ENCODE results near the gene CACNA1F. TPM values are rescaled to one million over a fixed set of nuclear protein-coding genes. Genes with fewer than 3 reads are reported as not detected.

Gene CACNA1F
- total and polyA plus RNA-seq, 9 of the 15 experiments (the other 6 are each of a cell fraction or from before 2014, with no cell fraction given) = under 0.01 to 0.41 (median 0.03) TPM; not detected in 3

- TF ChIP-seq, protein P1, sequence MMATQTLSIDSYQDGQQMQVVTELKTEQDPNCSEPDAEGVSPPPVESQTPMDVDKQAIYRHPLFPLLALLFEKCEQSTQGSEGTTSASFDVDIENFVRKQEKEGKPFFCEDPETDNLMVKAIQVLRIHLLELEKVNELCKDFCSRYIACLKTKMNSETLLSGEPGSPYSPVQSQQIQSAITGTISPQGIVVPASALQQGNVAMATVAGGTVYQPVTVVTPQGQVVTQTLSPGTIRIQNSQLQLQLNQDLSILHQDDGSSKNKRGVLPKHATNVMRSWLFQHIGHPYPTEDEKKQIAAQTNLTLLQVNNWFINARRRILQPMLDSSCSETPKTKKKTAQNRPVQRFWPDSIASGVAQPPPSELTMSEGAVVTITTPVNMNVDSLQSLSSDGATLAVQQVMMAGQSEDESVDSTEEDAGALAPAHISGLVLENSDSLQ (IDR thresholded peaks at IDR 0.05) = peak; percentile 100
- TF ChIP-seq, protein P2, sequence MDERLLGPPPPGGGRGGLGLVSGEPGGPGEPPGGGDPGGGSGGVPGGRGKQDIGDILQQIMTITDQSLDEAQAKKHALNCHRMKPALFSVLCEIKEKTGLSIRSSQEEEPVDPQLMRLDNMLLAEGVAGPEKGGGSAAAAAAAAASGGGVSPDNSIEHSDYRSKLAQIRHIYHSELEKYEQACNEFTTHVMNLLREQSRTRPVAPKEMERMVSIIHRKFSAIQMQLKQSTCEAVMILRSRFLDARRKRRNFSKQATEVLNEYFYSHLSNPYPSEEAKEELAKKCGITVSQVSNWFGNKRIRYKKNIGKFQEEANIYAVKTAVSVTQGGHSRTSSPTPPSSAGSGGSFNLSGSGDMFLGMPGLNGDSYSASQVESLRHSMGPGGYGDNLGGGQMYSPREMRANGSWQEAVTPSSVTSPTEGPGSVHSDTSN (CRISPR knock-in tag; IDR thresholded peaks at IDR 0.05; ENCODE audit: low read depth) = peak; percentile 56
- TF ChIP-seq, protein P2 (tag; conservative IDR thresholded peaks at IDR 0.05; ENCODE audit: low read depth) = peak; percentile 100
- peak; percentile 42; the same call in 1 of the 2 replicates for TF ChIP-seq BHLHE40 (IDR thresholded peaks at IDR 0.05; ENCODE audit: low read length)
- peak; percentile 73 for TF ChIP-seq MEIS2 (IDR thresholded peaks at IDR 0.05; ENCODE audit: partially characterized antibody)
- peak; percentile 78 for TF ChIP-seq SUPT5H (IDR thresholded peaks at IDR 0.05)
- 0 out of 2 replicates have a peak, but pooled peaks have one; percentile 18 for TF ChIP-seq EHMT2 (IDR thresholded peaks at IDR 0.05)
- no peak for TF ChIP-seq HDGF (IDR thresholded peaks at IDR 0.05)
- TF ChIP-seq HOXB6 (CRISPR knock-in tag; IDR thresholded peaks at IDR 0.05; ENCODE audit: borderline replicate concordance) = no peak
- no peak for TF ChIP-seq ZNF561 (CRISPR knock-in tag; conservative IDR thresholded peaks at IDR 0.05)
- no peak for TF ChIP-seq TCF7 (IDR thresholded peaks at IDR 0.05; ENCODE audit: borderline replicate concordance)
- TF ChIP-seq ZBTB12 (CRISPR knock-in tag; IDR thresholded peaks at IDR 0.05) = peak; percentile 37; the same call in 1 of the 2 replicates
- TF ChIP-seq POLR2G (IDR thresholded peaks at IDR 0.05; ENCODE audit: low read depth, low read length) = peak; percentile 93
- TF ChIP-seq, protein P3, sequence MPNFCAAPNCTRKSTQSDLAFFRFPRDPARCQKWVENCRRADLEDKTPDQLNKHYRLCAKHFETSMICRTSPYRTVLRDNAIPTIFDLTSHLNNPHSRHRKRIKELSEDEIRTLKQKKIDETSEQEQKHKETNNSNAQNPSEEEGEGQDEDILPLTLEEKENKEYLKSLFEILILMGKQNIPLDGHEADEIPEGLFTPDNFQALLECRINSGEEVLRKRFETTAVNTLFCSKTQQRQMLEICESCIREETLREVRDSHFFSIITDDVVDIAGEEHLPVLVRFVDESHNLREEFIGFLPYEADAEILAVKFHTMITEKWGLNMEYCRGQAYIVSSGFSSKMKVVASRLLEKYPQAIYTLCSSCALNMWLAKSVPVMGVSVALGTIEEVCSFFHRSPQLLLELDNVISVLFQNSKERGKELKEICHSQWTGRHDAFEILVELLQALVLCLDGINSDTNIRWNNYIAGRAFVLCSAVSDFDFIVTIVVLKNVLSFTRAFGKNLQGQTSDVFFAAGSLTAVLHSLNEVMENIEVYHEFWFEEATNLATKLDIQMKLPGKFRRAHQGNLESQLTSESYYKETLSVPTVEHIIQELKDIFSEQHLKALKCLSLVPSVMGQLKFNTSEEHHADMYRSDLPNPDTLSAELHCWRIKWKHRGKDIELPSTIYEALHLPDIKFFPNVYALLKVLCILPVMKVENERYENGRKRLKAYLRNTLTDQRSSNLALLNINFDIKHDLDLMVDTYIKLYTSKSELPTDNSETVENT (CRISPR knock-in tag; IDR thresholded peaks at IDR 0.05) = peak; percentile 50; the same call in 1 of the 2 replicates
- TF ChIP-seq PHB2 (IDR thresholded peaks at IDR 0.05; ENCODE audit: low read depth) = no peak
- TF ChIP-seq GABPA (tag; conservative IDR thresholded peaks at IDR 0.05; ENCODE audit: low read depth) = peak; percentile 87
- TF ChIP-seq PREB (CRISPR knock-in tag; IDR thresholded peaks at IDR 0.05) = no peak
- TF ChIP-seq NKRF (IDR thresholded peaks at IDR 0.05; ENCODE audit: borderline replicate concordance) = no peak
These were observed 42.1 kb downstream of the CACNA1F start (continued) for GRCh38 chrX:49190821-49191573.
